SK-N-SH treated with all-trans-retinoic acid at 6 μM for 48 hours (cell line): ENCODE data around the gene KRTAP4-8.

ENCODE experiments used
- ARNTL ChIP-seq: fragments of 450-650 bp; formaldehyde crosslinking; IDR thresholded peaks from 2 replicates; pipeline ENCODE4 v1.5.0; 2020; ENCODE audit warnings: low read depth, mild to moderate bottlenecking, moderate library complexity, borderline replicate concordance
- BACH2 ChIP-seq: fragments of 250-450 bp; sonication (Bioruptor Pico); IDR thresholded peaks from 2 replicates; pipeline ENCODE4 v1.9.0; 2021; ENCODE audit warnings: mild to moderate bottlenecking, borderline replicate concordance
- CREB5 ChIP-seq: fragments of 250-450 bp; sonication (Bioruptor Pico); IDR thresholded peaks from 2 replicates; pipeline ENCODE4 v1.5.1; 2020; ENCODE audit warnings: low read depth, mild to moderate bottlenecking, moderate library complexity
- GLIS3 ChIP-seq: fragments of 250-450 bp; sonication (Bioruptor Pico); IDR thresholded peaks from 2 replicates; pipeline ENCODE4 v1.5.0; 2020; ENCODE audit warnings: mild to moderate bottlenecking, moderate library complexity
- OSR1 ChIP-seq: fragments of 250-450 bp; sonication (Bioruptor Pico); IDR thresholded peaks from 2 replicates; pipeline ENCODE4 v1.8.0; 2022; ENCODE audit warnings: moderate library complexity, mild to moderate bottlenecking, inconsistent platforms
- PATZ1 ChIP-seq: fragments of 250-450 bp; sonication (Bioruptor Pico); IDR thresholded peaks from 2 replicates; pipeline ENCODE4 v1.8.0; 2020; ENCODE audit warnings: mild to moderate bottlenecking, moderate library complexity, borderline replicate concordance
- POU6F1 ChIP-seq: fragments of 250-450 bp; sonication (Bioruptor Pico); IDR thresholded peaks from 2 replicates; pipeline ENCODE4 v1.8.0; 2021; ENCODE audit warnings: low read depth, mild to moderate bottlenecking, moderate library complexity, borderline replicate concordance
- RARB ChIP-seq: fragments of 250-450 bp; sonication (Bioruptor Pico); IDR thresholded peaks from 2 replicates; pipeline ENCODE4 v1.8.0; 2021; ENCODE audit warnings: mild to moderate bottlenecking, moderate library complexity
- ZNF8 ChIP-seq: fragments of 450-650 bp; formaldehyde crosslinking; IDR thresholded peaks from 2 replicates; pipeline ENCODE4 v1.5.0; 2020; ENCODE audit warnings: mild to moderate bottlenecking, moderate library complexity

- TF ChIP-seq GLIS3 (CRISPR knock-in tag) (no peak), POU6F1 (CRISPR knock-in tag) (no peak), OSR1 (CRISPR knock-in tag) (no peak), ARNTL (no peak), CREB5 (CRISPR knock-in tag) (no peak), RARB (no peak), PATZ1 (no peak), ZNF8 (CRISPR knock-in tag) (no peak), BACH2 (no peak)
Measured at GRCh38 chr17:41063449-41063848, 34.5 kb downstream of the KRTAP4-8 start.
